ENCODE data around the gene COL23A1. TPM values are rescaled to one million over a fixed set of nuclear protein-coding genes. Genes with fewer than 3 reads are reported as not detected.
"Not testable (repeated sequence)": the region's sequence is repeated elsewhere in the genome, so short reads cannot be mapped to it uniquely, and the experiment has no call there.

The COL23A1 gene
- total RNA-seq, 1 donor from 2014 or later, result 0.13 TPM

DNA sequence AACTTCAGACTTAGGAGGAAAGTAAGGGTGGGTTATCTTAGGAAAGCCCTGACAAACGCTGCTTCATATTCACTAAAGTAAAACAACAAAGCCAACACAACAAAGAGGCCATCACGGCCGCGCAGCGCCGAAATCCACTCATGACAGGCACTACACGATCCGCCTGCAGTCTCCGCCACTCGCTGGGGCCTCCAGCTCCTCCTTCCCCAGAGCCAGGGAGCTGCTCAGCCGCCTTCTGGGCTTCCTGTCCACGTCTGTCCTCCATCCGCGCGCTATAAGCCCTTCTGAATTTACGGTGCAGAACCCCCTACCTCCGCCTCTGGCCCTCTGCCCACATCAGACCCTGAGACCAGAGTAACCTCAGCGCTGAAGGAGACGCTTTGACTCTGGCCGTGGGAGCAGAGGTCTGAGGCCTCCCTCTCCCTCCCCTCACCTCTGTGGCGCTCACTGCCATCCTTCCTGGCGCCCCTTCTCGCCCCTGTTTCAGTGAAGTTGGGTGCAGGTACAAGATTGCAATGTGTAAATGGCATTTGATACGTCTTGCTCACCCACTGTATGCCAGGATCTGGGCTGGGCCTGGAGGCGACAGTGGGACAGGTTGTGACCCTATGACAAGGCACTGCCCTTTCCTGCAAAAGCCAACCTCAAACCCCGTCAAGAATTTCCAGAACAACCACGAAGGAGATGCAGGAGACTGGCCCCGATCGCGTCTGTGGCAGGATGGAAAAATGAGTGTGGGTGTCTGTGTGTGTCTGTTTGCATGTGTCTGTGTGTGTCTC lies 282.7 kb downstream of the COL23A1 start:
- no peak for DNase-seq (ENCODE audit: low read depth in 2 of 2)

DNA sequence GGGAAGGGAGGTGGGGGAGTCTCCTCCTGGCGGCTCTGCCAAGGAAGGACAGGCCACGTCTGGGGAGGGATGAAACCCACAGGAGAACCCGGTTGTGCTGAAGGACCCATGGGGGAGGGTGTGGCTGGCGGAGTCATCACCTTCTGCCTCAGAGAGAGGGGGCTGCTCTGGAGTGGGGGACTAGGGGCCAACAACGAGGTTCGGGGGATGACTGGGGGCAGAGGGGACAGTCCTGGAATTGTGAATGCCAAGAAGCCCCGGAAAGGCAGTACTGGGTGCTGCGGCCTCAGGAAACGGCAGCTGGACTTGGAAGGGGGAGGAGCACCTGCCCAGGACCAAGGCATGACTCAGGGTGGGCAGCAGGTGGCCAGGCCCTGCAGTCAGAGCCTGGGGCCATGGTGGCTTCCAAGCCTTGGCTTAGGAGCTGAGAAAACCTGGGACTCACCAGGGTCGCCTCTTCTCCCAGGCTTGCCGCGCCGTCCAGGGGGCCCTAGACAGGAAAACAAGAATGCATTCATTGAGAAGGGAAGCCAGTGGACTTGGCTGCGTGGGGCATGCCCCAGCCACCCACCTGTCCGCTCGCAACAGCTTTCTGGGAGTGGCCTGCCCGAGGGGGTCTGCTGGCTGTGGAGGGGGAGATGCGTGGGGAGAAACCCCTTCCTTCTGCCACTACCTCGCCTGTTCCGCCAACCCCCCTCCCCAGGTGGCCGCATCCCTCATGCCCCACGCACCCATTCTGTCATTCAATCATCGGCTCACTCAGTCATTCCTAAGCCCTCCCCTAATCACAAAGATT lies 283.6 kb downstream of the COL23A1 start:
- no peak for DNase-seq (ENCODE audit: low read depth in 2 of 2)

- no peak for DNase-seq (ENCODE audit: low read depth in 2 of 2)
Measured at GRCh38 chr5:178305801-178306200, 284.4 kb downstream of the COL23A1 start.

- no peak for DNase-seq (ENCODE audit: low read depth in 2 of 2)
Measured at GRCh38 chr5:178304761-178305645, 285.2 kb downstream of the COL23A1 start.

GRCh38 chr5:178304016-178304415 lies 286.2 kb downstream of the COL23A1 start:
- DNase-seq (ENCODE audit: low read depth in 2 of 2), result no peak

- not testable (repeated sequence) for DNase-seq (ENCODE audit: low read depth in 2 of 2)
Measured at GRCh38 chr5:178302321-178302720, 287.9 kb downstream of the COL23A1 start.

DNA sequence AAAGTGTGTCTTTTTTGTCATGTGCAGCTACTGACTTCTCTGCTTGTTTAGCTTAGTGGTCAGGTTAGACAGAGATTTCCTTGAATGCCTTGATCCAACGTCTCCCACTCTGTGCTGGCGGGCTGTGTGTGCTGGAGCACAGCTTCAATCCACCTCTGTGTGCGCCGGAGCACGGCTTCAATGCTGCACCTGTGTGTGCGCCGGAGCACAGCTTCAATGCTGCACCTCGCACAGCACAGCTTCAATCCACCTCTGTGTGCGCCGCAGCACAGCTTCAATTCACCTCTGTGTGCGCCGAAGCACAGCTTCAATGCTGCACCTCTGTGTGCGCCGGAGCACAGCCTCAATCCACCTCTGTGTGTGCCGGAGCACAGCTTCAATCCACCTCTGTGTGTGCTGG lies 288.6 kb downstream of the COL23A1 start:
- DNase-seq (ENCODE audit: low read depth in 2 of 2), result no peak

DNA sequence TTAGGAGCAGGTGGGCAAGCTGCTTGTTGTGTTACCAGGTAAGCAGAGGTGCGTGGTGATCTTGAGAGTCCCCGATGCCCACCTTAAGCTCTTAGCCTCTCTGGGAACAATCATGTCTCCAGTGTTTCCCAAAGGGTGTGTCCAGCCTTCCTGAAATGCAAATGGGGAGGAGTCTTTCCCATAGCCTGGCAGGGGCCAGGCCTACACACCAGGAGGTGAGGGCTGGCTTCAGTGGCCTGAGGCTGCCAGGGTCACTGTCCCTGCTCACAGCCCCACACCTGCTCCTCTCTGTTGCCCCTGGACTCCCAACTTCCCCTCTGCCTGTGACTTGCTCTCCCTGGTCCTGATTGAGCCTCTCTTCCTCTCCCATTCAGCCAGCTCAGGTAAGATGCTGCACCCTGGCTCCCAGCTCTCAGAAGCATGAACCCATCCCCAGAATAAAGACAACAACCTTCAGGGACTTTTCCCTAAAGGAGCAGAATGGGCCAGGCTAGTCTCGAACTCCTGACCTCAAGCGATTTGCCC lies 291.8 kb downstream of the COL23A1 start:
- no peak for DNase-seq (ENCODE audit: low read depth in 2 of 2)

GRCh38 chr5:178297751-178298150 lies 292.4 kb downstream of the COL23A1 start:
- no peak for DNase-seq (ENCODE audit: low read depth in 2 of 2)

GRCh38 chr5:178296066-178296465 lies 294.1 kb downstream of the COL23A1 start:
- DNase-seq (ENCODE audit: low read depth in 2 of 2), result no peak

DNA sequence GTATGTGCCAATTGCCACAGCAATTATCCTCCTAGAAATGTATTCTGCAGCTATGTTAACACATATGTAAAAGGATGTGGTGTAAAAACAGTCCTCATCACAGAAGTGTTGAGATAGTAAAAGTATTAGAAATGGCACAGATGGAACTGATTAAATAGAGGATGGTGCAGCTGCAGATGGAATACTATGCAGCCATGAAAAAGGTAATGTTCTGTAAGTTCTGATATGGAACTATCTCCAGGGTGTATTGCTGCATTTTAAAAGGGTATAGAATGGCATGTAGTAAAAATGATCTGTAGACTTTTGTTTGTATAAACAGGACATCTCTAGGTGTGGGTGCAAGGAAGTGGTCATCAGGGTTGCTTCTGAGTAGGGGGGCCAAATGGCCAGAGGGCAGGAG lies 294.6 kb downstream of the COL23A1 start:
- no peak for DNase-seq (ENCODE audit: low read depth in 2 of 2)

GRCh38 chr5:178293815-178294214 lies 296.4 kb downstream of the COL23A1 start:
- no peak for DNase-seq (ENCODE audit: low read depth in 2 of 2)

GRCh38 chr5:178293400-178293799 lies 296.8 kb downstream of the COL23A1 start:
- DNase-seq (ENCODE audit: low read depth in 2 of 2), result no peak

DNA sequence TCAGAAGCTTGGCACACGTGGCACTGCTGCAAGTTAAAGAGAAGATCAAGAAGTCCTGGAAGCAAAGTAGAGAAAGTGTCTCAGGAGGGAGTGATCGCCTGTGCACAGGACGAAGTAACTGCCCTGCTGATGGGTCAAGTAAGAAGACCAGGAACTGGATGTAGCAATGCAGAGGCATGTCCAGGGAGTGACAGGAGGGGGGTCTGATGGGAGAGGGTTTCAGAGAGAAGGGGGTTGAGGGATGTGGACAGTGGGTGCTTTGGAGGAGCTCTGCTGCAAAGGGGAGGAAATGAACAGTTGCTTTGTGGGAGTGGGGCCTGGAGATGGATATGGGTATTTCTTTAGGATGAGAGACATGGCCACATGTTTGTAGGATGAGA lies 297.4 kb downstream of the COL23A1 start:
- no peak for DNase-seq (ENCODE audit: low read depth in 2 of 2)

DNA sequence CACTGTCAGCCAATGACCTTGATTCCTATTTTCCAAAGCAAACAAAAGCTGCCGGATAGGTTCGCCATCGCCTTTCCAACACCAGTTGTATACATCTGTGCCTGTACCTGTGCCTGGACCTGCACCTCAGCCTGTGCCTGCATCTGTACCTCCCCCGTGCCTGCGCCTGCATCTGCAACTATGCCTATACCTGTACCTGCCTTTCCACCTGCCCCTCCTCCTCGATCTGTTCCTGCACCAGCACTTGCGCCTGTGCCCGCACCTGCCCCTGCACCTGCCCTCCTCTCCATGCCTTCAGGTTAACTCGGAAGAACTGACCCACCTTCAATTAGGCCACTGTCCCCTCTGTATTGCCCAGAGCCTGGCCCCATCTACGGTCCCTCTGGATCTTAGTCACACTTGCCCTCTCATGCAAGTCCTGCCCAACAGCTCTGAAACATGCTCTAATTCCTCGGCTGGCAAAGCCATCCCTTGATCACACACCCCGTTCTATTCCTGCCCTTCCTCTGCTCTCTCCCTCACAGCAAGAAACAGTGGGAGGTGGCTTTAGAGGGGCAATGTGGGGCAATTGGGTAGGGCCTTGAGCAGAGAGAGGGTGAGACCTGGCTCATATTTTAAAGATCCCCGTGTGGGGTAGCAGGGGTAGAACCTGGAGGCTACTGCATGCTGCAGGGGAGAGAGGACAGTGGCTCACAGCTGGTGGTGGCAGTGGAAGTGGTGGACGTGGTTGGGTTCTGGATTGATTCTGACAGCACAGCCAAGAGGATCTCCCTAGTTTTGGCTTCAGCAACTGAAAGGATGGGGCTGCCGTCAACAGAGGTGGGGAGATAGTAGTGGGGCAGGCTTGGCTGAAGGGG lies 298.0 kb downstream of the COL23A1 start:
- no peak for DNase-seq (ENCODE audit: low read depth in 2 of 2)

DNA sequence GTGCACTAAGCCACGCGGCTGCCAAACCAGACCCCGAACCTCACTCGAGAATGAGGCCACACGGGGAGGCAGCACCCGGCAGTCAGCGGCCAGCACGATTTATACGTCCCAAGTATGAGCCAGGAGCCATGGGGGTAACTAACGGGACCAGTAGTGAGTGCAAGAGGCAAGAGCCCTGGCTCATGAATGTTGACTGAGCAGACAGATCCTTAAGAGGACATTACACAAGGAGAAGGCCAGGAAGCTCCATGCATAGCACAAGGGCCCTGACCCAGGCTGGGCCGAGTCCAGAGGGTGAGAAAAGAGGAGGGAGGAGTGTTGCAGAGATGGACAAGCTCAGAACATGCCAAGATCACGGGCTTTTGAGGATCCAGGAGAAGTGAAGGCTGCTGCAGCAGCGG lies 299.0 kb downstream of the COL23A1 start:
- DNase-seq (ENCODE audit: low read depth in 2 of 2), result no peak

- no peak for DNase-seq (ENCODE audit: low read depth in 2 of 2)
Measured at GRCh38 chr5:178290376-178290775, 299.8 kb downstream of the COL23A1 start.

GRCh38 chr5:178289438-178289837 lies 300.8 kb downstream of the COL23A1 start:
- no peak for DNase-seq (ENCODE audit: low read depth in 2 of 2)

- no peak for DNase-seq (ENCODE audit: low read depth in 2 of 2)
Measured at GRCh38 chr5:178288401-178289368, 301.5 kb downstream of the COL23A1 start.

- DNase-seq (ENCODE audit: low read depth in 2 of 2), result no peak
Measured at GRCh38 chr5:178287791-178288105, 302.4 kb downstream of the COL23A1 start.

Measured in dermis microvascular lymphatic vessel endothelial cell (primary cell).